Natural killer cell (primary cell): ENCODE data around the gene FARP1. TPM values are rescaled to one million over a fixed set of nuclear protein-coding genes. Genes with fewer than 3 reads are reported as not detected.
"Not testable (repeated sequence)": the region's sequence is repeated elsewhere in the genome, so short reads cannot be mapped to it uniquely, and the experiment has no call there.

Experiments used
- ATAC-seq, 3 donors: fragments of 150-1000 bp in 2 of 3; fragments of 200-7000 bp in 1 of 3; cut with Tn5 transposase; 1 replicate in 1 of 3; 2 replicates in 2 of 3; pipeline ENCODE4 v1.10.0; 2021; ENCODE audit warnings: mild to moderate bottlenecking in 2 of 3, moderate library complexity in 2 of 3
- DNase-seq, 2 donors: peaks; one replicate each; pipeline versions ENCODE4 v3.0.0 to v3.0.0-alpha.2; 2013 to 2021; ENCODE audit warnings: mixed read lengths in 1 of 2
- H3K27ac ChIP-seq: one replicate; pipeline ENCODE4 v1.5.1; 2013; ENCODE audit warnings: mild to moderate bottlenecking, low read length
- H3K27me3 ChIP-seq: one replicate; pipeline ENCODE4 v1.6.1; 2013; ENCODE audit warnings: low read length; ENCODE audit not compliant: control insufficient read depth, insufficient read depth
- H3K36me3 ChIP-seq: one replicate; pipeline ENCODE4 v1.6.1; 2013; ENCODE audit warnings: low read length; ENCODE audit not compliant: control insufficient read depth, insufficient read depth
- H3K4me1 ChIP-seq: one replicate; pipeline ENCODE4 v1.6.1; 2013; ENCODE audit warnings: low read length; ENCODE audit not compliant: control insufficient read depth, insufficient read depth
- H3K4me3 ChIP-seq: one replicate; pipeline ENCODE4 v1.5.1; 2013; ENCODE audit warnings: low read length
- H3K9me3 ChIP-seq: one replicate; pipeline ENCODE4 v1.6.1; 2013; ENCODE audit warnings: low read length; ENCODE audit not compliant: control insufficient read depth, insufficient read depth
- H3K27ac Mint-ChIP-seq, 2 donors: one replicate each; pipeline ENCODE4 v1.8.0; 2022; ENCODE audit warnings: mild to moderate bottlenecking in 2 of 2, mixed read lengths in 2 of 2, moderate library complexity in 1 of 2
- H3K27me3 Mint-ChIP-seq, 2 donors: one replicate each; pipeline ENCODE4 v1.8.0; 2022; ENCODE audit warnings: low read depth in 2 of 2, mixed read lengths in 2 of 2
- H3K36me3 Mint-ChIP-seq: one replicate; pipeline ENCODE4 v1.8.0; 2022; ENCODE audit warnings: mixed read lengths
- H3K4me1 Mint-ChIP-seq, 2 donors: one replicate each; pipeline ENCODE4 v1.8.0; 2022; ENCODE audit warnings: mixed read lengths in 2 of 2
- H3K4me3 Mint-ChIP-seq: one replicate; pipeline ENCODE4 v1.8.0; 2022; ENCODE audit warnings: mild to moderate bottlenecking, moderate library complexity, mixed read lengths
- H3K9me3 Mint-ChIP-seq, 2 donors: one replicate each; pipeline ENCODE4 v1.8.0; 2022; ENCODE audit warnings: mixed read lengths in 2 of 2
- CTCF ChIP-seq: fragments of 200-600 bp; IDR thresholded peaks from one replicate; pipeline ENCODE4 v1.8.0; 2022; ENCODE audit warnings: antibody characterized with exemption
- WGBS: methylation state at CpG from one replicate; pipeline ENCODE4 v1.1.7; 2013; ENCODE audit warnings: missing lambda C conversion rate; ENCODE audit not compliant: insufficient coverage; 5-methylcytosine and 5-hydroxymethylcytosine counted together
- intact Hi-C: fragments of 100-400 bp; cut with micrococcal nuclease; formaldehyde crosslinking; loops from one replicate; pipeline ENCODE4 v1.14.2; 2022
- total RNA-seq, 4 donors: library from RNA; stranded (reverse); fragments of 120-200 nt in 1 of 4; gene quantifications; one replicate each; pipeline versions ENCODE4 v1.2.3 to v1.2.4, GENCODE V29; 2013 to 2022

FARP1 gene
- total RNA-seq, 3 donors from 2014 or later (not counting 1 experiment from before 2014, with no cell fraction given) = 0.71 to 1.2 (median 1.1) TPM

GRCh38 chr13:98270819-98271218 is 127.9 kb downstream of the FARP1 start:
- Mint-ChIP-seq H3K9me3 (no peaks in the 10 kb centered on the region), H3K27ac (no peak overlapping the region), H3K27me3 (no peaks in the 10 kb centered on the region), H3K4me3 (no peak overlapping the region), H3K36me3 (no peaks in the 10 kb centered on the region), H3K4me1 (no peaks in the 10 kb centered on the region)
- H3K4me1 ChIP-seq = no peaks in the 10 kb centered on the region
- ATAC-seq = no peak
- H3K4me3 ChIP-seq = no peak overlapping the region
- WGBS = 93% methylated on average over 9 of the region's 9 CpGs
- H3K9me3 ChIP-seq = no peaks in the 10 kb centered on the region
- no peaks in the 10 kb centered on the region for H3K36me3 ChIP-seq
- DNase-seq = no peak
- intact Hi-C loops = no loop called here
- no peaks in the 10 kb centered on the region for H3K27me3 ChIP-seq
- no peak for TF ChIP-seq CTCF
- H3K27ac ChIP-seq = no peak overlapping the region

GRCh38 chr13:98271646-98272045 is 128.8 kb downstream of the FARP1 start:
- not testable (repeated sequence) for H3K4me3 ChIP-seq, H3K27me3 ChIP-seq

GRCh38 chr13:98272549-98272948 is 129.7 kb downstream of the FARP1 start:
- Histone ChIP-seq H3K9me3 (no peaks in the 10 kb centered on the region), H3K4me1 (no peaks in the 10 kb centered on the region), H3K4me3 (no peak overlapping the region), H3K27me3 (no peaks in the 10 kb centered on the region), H3K27ac (no peak overlapping the region), H3K36me3 (no peaks in the 10 kb centered on the region)
- intact Hi-C loops = no loop called here
- no peak for TF ChIP-seq CTCF
- Mint-ChIP-seq H3K4me3 (no peak overlapping the region), H3K27me3 (peaks cover 3 to 5% of the 10 kb centered on the region in 2 donors), H3K9me3 (no peaks in the 10 kb centered on the region), H3K4me1 (no peaks in the 10 kb centered on the region), H3K36me3 (no peaks in the 10 kb centered on the region), H3K27ac (no peak overlapping the region)
- DNase-seq (no peak), ATAC-seq (no peak)
- 78% methylated on average over 1 of the region's 1 CpG for WGBS

More at GRCh38 chr13:98271646-98272045, 128.8 kb downstream of the FARP1 start:
- H3K27ac Mint-ChIP-seq, H3K9me3 ChIP-seq, H3K36me3 ChIP-seq, ATAC-seq, intact Hi-C loops, H3K4me3 Mint-ChIP-seq, H3K9me3 Mint-ChIP-seq, H3K4me1 ChIP-seq, DNase-seq, H3K27ac ChIP-seq, H3K27me3 Mint-ChIP-seq, H3K4me1 Mint-ChIP-seq, H3K36me3 Mint-ChIP-seq: not testable (repeated sequence)
- WGBS = 89% methylated on average over 3 of the region's 3 CpGs

GRCh38 chr13:98273067-98273823 is 130.4 kb downstream of the FARP1 start:
- H3K9me3 Mint-ChIP-seq = no peaks in the 10 kb centered on the region
- no peaks in the 10 kb centered on the region for H3K4me1 Mint-ChIP-seq
- peaks cover 3 to 5% of the 10 kb centered on the region in 2 donors for H3K27me3 Mint-ChIP-seq
- intact Hi-C loops = no loop called here
- H3K4me1 ChIP-seq = no peaks in the 10 kb centered on the region
- no peak overlapping the region for H3K27ac Mint-ChIP-seq
- no peak overlapping the region for H3K4me3 Mint-ChIP-seq
- H3K9me3 ChIP-seq = no peaks in the 10 kb centered on the region
- no peaks in the 10 kb centered on the region for H3K36me3 ChIP-seq
- no peak overlapping the region for H3K4me3 ChIP-seq
- TF ChIP-seq CTCF = no peak
- H3K27ac ChIP-seq = no peak overlapping the region
- no peak for ATAC-seq
- 89% methylated on average over 9 of the region's 9 CpGs for WGBS
- no peaks in the 10 kb centered on the region for H3K36me3 Mint-ChIP-seq
- DNase-seq = no peak
- no peaks in the 10 kb centered on the region for H3K27me3 ChIP-seq
